GM18519 (cell line): Measurements from ENCODE around the gene MSH5.

ENCODE experiments used
- ATAC-seq: cut with Tn5 transposase; IDR thresholded peaks from one replicate; pipeline ENCODE4 v1.9.1; 2021; ENCODE audit warnings: mild to moderate bottlenecking, moderate library complexity; ENCODE audit not compliant: unreplicated experiment, low FRiP score

MSH5 gene

DNA sequence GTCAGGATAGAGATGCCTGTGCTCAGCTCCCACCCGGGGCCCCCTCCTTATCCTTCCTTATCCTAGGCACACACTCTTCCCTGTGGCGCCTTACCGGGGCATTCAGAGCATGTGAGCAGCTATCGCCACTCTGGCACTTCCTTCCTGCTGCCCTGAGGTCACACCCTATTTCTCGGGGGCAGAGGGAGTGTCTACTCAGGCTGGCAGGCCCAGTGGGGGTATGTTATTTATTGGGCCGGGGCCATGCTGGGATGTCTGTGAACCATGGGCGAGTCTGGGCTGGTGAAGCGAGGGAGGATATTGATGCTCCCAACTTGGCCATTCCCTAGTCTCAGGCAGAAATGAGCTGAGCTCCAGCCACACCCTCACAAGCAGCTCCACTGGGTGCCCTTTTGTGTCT lies 28.6 kb upstream of the MSH5 start:
- no peak for ATAC-seq

DNA sequence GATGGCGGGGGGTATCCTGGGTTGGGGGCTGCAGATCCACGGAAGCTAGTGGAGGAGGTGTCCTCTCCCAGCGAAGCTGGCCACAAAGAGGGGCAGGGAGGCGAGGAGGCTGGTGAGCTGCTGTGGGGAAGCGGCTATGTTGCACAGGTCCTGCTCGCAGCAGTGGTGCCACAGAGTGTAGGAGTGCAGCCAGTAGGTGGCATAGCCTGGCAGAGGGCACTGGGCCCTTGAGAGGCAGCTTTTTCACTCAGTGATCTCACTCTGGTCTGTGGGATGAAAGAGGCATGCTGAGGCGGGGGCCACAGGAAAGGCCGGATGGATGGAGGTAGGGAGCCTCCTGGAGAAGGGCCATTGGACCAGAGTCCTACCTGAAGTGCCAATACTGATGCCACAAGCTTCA lies 27.5 kb upstream of the MSH5 start:
- no peak for ATAC-seq

DNA sequence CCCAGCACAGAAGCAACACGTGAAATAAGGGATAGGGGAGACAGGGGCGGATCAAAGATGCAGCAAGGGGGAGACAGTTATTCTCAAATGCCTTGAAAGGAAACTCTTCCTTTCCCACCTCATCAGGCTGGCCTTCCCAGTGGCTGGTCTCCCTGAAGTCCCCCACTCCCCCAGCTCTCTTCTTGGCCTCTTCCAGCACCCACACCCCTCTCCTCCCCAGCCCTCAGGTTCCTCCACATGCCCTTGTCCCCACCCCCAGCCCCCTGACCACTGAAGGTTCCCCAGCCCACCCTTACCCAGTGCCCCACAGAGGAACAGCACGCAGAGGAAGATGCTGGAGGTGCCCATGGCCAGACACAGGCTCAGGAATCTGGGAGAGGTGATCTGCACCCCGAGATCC lies 26.3 kb upstream of the MSH5 start:
- no peak for ATAC-seq

DNA sequence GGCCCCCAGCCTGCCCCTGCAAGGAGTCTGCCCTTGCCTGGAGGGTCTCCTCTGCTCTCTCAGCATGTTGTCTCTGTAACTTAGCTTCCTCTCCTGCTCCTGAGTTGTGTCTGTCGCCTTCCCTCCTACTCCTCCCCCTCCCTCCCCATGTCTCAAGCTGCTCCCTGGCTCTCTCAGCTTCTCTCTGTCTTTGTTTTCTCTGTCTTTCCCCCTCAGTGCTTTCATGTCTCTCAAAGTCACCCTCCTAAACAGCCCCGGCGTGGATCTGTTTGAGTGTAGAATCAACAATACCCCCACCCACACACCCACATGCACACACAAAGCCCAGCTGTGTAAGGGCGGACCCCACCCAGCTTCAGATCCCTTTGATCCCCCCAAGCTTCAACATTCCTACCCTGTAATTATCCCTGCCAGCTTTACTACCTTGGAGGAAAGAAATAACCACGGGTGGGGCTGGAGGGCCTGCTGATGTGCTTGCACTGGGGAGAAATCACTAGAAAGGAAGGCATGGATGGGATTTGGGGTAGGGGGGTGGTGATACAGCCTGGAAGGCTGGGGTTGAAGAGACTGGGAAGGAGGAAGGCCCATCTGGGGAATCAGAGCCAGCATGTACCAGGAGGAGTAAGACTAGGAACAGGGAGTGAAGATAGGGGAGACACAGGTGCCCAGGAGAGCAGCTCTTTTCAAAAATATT lies 25.7 kb upstream of the MSH5 start:
- ATAC-seq, result no peak

DNA sequence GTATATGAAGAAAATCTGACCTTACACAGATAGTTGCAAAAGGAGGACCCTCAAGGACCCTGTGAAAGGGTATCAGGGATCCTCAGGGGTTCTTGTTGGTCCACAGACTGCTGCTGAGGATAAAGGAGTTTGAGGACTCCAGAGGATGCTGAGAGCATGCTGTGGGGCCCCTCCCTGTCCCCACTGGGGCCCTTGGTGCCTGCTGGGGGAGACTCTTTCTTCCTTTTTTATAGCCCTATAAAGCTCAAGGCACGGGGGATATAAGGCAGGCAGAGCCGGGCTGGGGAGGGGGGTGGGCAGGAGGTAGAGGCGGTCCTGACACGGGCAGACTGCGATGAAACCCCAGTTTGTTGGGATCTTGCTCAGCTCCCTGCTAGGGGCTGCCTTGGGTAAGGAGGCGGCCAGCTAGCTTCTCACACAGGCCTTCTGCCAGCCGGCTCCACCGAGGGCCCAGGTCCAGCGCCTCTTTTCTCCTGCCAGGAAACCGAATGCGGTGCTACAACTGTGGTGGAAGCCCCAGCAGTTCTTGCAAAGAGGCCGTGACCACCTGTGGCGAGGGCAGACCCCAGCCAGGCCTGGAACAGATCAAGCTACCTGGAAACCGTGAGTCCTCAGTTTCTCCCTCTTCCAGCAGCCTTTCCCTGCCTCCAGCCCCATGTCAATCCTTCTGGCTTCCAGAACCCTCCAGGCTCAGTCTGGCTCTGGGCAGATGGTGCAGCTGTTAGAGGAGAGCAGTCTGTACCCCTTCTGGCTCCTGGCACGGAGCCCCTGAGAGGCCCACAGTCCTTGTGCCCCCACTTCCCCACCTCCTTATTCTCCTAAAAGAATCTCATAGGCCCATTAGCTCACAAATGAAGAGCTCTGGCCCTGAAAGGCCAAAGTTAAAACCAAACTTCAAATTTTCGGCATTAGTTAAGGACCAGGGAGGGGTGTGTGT lies 24.5 kb upstream of the MSH5 start, which contains the start of gene LY6G6D:
Gene LY6G6D (plus strand): TSS at position 327 of the 937 bp plus-strand sequence. CDS start 8 bp downstream, at position 335.
- ATAC-seq, result no peak

DNA sequence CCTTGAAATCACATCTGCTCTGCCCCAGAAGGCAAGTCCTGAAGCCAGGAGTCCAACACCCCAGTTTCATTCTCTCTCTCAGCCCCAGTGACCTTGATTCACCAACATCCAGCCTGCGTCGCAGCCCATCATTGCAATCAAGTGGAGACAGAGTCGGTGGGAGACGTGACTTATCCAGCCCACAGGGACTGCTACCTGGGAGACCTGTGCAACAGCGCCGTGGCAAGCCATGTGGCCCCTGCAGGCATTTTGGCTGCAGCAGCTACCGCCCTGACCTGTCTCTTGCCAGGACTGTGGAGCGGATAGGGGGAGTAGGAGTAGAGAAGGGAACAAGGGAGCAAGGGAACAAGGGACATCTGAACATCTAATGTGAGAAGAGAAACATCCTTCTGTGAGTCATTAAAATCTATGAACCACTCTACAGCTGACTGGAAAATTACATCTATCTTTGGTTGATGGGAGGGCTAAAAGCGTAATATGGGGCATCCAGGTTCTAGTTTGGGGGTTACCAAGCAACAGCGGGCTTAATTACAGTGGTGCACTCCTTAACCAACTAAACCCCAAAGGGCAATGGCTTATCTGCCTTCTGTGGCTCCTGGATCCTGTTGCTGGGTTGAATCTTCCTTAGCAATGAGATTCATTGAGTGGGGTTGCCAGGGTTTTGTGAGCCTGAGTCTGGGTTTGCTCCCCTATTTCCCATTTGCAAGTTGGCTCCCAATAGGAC lies 22.1 kb upstream of the MSH5 start:
- ATAC-seq, result no peak

DNA sequence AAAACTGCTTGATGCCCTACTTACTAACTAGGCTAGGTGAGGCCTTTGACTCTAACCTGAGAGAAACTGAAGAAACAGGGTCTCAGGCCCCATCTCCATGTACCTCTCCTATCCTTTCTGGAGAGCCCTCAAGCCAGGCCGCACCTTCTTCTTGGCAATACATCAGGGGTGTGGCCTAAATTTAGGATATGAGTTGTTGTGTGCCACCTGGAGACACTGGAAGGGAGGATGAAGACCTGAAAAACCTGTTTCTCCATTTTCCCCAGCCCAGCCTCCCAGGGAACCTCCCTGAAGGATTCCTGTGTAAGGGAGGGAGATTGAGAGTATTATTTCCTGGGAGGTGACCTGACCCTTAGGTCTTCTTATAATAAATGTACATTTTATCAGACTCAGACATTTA lies 21.5 kb upstream of the MSH5 start:
- ATAC-seq, result no peak

DNA sequence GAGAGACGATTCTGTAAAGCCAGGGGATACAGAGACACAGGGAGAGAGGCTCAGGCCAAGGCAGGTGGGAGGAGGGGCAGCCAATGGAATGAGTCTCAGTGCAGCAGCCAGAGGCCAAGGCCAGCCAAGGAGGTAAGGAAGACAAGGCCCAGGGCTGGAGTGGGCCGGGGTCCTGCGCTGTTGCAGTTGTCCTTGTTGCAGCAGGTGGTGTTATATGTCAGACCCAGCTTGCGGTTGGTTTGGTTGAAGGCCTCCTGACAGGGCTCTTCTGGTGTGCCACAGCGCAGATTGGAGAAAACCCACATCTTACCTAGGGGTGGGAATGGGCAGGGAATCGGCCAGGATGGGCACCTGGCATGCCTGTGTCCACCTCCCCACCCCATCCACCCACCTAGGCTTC lies 20.8 kb upstream of the MSH5 start:
- no peak for ATAC-seq

DNA sequence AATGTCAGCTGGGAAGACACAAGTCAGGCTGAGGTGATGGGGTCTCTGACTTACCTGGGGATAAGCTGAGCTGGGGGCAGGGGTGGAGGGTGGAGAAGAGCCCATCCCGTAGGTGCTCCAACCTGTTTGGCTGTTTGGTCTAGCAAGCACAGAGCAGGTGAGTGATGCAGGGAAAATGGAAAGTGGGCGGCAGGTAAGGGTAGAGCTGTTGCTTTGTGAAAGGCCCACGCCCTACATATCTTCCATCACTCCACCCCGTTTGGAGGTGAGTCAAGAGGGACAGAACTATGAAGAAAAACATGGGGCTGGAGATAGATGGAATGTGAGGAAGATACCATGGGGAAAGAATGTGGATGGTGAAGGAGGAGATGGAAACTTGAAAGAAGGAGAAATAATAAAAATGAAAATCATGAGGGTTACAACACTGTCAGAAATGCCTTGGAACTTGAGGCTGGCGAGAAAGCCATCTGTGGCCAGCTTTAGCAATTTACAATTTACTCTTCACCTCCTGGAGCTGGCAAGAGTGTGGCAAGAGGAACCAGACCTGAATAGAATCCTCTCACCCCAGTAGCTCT lies 19.5 kb upstream of the MSH5 start:
- ATAC-seq, result no peak

DNA sequence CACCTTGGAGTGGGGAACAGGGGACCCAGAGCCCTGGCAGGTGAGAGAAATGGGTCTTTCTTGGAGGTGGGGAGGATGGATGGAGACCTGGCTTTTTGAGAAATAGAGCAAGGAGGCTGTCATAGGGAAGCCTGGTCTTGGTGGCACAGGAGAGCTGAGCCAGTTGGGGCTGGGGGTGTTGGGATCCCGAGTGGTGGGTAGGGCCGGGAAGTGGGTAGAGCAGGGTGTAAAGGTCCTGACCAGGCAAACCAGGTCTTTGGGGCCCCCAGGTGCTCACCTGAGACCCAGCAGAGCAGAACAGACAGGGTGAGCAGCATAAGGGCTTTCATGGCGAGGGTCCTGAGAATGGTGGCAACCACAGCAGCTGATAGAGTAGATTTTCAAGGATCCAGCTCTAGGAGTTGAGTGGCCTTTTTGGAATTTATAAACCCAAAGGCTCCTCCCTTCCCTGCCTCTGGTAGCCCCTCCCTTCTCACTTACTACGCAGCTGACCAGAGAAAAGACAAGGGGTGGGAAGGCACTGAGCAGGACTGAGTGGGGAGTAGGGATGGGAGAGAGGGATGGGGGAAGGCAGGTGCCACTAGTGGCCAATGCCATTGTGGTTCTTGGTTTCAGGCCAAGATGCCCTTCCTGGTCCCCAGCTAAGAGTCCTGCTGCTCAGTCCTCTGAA lies 18.3 kb upstream of the MSH5 start, which contains the start of gene LY6G6C:
Gene LY6G6C (minus strand): TSS at position 396 of the 670 bp plus-strand sequence. CDS start 67 bp downstream, at position 329.
- no peak for ATAC-seq

DNA sequence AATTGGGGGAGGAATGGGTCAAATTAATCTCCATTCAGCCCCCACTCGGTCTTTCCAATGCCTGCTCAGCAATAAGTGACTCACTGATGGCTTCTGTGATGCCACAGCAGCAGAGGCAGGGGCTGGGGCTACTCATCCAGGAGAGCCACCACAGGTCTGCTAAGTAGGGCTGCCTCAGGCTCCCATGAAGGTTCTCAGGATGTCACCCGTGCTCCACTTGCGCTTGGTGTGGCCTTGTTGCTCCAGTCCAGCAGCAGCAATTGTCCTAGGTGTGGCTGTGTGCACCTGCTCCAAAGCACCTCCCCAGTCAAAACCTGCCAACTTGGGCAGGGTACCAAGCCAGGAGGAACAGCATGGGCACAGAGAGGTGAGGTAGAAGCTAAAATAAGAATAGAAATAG lies 17.6 kb upstream of the MSH5 start:
- ATAC-seq, result no peak

DNA sequence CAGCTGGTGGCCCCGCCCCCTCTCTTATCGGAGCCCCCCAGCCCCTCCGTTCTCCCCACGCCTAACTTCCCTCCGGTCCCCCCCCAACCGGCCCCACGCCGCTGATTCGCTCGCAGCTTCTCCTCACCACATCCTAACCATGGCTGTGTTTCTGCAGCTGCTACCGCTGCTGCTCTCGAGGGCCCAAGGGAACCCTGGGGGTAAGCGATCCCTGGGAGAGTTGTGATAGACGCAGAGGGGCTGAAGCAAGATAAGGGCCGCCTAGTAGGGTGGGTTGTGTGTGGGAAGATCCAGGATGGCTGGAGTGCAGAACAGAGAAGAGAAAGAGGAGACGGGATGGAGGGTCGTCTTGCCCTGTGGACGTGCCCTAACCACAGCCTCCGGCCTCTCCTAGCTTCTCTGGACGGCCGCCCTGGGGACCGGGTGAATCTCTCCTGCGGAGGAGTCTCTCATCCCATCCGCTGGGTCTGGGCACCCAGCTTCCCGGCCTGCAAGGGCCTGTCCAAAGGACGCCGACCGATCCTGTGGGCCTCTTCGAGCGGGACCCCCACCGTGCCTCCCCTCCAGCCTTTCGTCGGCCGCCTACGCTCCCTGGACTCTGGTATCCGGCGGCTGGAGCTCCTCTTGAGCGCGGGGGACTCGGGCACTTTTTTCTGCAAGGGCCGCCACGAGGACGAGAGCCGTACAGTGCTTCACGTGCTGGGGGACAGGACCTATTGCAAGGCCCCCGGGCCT lies 16.4 kb upstream of the MSH5 start, which contains the start of gene MPIG6B:
Gene MPIG6B (plus strand): TSS at position 129 of the 735 bp plus-strand sequence. CDS start 11 bp downstream, at position 140.
- ATAC-seq, result no peak

DNA sequence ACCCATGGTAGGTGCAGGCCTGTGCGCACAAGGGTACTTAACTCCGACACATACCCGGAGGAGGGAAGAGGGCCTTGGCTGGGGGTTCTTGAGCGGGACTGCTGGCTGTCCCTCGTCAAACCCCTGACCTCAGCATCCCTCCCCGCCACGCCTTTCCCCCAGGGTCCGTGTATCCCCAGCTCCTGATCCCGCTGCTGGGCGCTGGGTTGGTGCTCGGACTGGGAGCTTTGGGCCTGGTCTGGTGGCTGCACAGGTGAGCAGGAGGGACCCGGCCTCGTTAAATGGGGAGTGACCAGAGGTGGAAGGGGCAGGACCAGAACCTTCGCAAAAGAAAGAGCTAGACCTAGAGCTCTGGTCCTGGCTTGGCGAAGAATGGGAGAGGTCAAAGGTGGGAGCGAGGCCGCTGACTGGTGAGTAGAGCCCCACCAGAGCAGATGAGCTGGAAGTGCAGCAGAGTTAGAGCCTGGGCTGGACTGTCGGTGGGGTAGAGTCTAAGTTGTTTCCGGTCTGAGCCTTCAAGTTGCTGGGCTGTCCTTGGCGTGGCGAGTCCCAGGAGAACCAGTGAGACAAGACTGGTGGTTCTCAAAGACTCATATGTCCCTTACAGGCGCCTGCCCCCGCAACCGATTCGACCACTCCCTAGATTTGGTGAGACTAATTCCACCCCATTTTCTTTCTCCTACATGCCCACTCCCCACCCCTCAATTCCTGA lies 15.7 kb upstream of the MSH5 start:
- ATAC-seq, result no peak

DNA sequence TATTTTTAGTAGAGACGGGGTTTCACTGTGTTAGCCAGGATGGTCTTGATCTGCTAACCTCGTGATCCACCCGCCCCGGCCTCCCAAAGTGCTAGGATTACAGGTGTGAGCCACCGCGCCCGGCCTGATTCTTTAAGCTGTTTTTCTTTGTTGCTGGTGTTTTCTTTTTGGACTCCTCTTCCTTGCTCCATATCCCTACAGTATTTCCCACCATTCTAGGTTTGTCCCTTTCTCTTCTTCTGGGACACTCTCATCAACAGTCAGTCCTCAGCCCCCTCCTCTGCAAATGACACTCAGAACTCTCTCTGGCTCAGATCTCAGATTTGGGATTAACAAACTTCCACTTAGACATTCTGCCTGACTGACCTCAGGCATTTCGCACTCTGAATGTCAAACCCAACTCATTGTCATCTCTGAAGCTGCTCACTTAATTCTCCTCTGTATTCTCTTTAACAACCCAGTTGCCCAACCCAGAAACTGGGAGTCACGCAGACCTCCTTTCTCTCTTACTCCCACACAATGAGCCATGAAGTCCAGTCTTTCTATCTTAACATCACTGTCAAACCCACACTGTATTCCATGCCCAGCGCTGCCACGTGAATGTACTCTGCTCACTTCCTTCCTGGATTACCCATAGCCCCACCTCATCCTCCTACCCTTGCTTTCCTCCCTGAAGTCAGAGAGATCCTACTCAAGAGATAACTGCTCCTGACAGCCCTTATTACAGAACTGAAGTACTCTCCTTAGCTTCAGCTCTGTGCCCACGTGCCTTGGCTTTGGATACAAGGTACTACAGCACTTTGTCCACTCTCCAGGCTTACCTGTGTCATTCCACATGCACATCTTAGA lies 14.1 kb upstream of the MSH5 start:
- ATAC-seq, result no peak

DNA sequence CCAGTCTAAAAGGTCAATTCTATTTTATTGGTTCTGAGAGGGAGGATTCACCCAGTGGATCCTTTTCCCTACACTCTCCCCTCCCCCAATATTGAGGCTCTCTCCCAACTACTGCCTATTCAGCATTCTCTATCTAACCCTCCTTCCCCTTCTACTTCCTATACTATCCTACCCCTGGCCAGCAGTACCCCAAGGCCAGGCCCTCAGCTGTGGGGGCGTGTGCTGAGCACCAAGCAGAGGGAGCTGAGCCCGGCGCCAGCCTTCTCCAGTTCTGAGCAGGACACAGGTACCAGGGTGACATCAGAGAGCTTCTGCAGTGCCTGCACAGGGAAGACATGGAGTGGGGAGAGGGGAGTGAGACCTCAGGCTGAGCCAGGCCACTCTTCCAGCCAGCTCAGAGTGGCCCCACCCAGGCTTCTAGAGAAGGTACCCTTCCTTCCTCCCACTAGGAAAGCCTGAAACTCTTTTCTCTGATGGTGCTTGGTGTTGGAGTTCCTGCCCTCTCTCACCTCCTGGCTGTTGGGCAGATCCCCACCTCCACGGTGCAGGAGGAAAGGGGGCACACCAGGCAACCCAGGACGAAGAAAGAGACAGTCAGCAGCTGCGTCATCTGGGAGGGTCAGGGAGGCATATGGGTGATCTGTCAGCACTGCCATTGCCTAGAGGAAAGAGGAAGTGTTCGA lies 12.6 kb upstream of the MSH5 start:
- ATAC-seq, result no peak

DNA sequence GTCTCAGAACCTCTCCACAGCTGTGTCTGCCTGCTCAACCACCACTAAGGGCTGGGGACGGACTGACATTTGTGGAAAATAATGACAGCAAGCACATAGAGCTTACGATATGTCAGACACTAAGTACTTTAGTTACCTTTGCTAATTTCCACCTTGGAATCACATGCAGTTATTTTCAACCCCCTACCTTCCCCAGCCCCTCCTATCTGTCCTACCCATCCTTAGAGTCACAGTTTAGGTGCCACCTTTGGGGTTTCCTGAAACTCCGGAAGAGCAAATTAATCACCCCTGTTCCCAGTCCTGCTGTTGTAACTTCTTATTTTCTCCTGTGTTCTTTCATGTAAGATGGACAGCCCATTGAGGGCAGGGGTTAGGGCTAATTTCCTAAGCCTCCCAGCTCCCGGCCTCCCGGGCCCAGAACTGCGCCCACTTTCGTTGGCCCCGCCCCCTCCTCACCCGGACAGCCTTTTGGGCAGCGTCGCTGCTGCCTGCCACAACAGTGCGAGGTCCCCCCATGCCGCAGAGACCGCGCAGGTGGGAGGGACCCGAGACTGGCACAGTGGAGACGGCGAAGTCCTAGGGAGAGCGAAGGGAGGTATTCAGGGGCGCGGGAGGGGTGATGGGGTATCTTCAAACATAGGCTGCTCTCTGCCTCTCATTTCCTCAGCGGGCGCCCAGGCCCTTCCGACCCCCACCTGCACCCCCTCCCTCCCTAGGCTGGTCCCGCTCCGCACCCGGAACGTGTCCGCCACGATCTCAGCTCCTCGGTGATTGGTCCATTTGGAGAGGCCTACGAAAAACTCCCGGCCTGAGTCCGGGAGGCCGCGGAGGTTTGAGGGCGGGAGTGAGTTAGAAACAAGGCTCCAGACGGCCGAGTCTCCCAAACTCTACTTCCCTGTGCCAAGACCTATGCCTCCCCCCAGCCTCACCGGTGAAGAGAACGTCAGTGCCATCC lies 11.8 kb upstream of the MSH5 start:
- no peak for ATAC-seq
